Regular cardiac myocyte (primary cell): ENCODE data around the gene KRTAP1-3. TPM values are rescaled to one million over a fixed set of nuclear protein-coding genes. Genes with fewer than 3 reads are reported as not detected.

Source experiments
- total RNA-seq: library from RNA; depleted of rRNA; stranded (reverse); fragments of >200 nt; gene quantifications from 2 replicates; pipeline ENCODE4 v1.2.3, GENCODE V29; 2014

KRTAP1-3 gene, protein sequence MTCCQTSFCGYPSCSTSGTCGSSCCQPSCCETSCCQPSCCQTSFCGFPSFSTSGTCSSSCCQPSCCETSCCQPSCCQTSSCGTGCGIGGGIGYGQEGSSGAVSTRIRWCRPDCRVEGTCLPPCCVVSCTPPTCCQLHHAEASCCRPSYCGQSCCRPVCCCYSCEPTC
- not detected in 2 replicates for total RNA-seq

DNA sequence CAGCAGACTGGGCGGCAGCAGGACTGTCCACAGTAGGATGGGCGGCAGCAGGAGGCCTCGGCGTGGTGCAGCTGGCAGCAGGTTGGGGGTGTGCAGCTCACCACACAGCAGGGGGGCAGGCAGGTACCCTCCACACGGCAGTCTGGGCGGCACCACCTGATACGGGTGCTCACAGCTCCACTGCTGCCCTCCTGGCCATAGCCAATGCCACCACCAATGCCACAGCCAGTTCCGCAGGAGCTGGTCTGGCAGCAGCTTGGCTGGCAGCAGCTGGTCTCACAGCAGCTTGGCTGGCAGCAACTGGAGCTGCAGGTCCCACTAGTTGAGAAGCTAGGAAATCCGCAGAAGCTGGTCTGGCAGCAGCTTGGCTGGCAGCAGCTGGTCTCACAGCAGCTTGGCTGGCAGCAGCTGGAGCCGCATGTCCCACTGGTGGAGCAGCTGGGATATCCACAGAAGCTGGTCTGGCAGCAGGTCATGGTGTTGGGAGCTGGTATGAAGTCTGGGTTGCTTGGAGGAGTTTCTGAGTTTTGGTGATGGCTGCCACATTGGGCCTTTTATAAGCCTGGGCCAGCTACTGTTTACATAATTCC is at the start of gene KRTAP1-3:
Gene KRTAP1-3 (minus strand): TSS at position 529 of the 590 bp plus-strand sequence. CDS start 53 bp downstream, at position 476.

DNA sequence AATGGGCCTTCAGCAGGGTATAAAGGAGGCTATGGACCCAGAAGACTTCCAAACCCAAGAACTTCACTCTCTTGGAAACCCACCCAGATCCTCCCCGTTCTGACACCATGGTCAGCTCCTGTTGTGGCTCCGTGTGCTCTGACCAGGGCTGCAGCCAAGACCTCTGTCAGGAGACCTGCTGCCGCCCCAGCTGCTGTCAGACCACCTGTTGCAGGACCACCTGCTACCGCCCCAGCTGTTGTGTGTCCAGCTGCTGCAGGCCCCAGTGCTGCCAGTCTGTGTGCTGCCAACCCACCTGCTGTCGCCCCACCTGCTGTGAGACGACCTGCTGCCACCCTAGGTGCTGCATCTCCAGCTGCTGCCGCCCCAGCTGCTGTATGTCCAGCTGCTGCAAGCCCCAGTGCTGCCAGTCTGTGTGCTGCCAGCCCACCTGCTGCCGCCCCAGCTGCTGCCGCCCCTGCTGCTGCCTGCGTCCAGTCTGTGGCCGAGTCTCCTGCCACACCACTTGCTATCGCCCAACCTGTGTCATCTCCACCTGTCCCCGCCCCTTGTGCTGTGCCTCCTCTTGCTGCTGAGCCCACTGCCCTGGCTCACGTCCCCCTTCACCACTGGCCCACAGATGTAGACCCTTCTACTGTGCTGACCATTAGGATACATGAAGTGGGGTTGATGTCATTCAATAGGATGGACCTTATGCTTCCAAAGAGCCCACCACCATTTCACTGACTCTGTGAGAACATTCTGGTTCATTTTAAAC is 49.6 kb upstream of the KRTAP1-3 start, which contains the start of gene KRTAP4-7:
Gene KRTAP4-7 (plus strand): TSS at position 51 of the 757 bp plus-strand sequence. CDS start 57 bp downstream, at position 108.

DNA sequence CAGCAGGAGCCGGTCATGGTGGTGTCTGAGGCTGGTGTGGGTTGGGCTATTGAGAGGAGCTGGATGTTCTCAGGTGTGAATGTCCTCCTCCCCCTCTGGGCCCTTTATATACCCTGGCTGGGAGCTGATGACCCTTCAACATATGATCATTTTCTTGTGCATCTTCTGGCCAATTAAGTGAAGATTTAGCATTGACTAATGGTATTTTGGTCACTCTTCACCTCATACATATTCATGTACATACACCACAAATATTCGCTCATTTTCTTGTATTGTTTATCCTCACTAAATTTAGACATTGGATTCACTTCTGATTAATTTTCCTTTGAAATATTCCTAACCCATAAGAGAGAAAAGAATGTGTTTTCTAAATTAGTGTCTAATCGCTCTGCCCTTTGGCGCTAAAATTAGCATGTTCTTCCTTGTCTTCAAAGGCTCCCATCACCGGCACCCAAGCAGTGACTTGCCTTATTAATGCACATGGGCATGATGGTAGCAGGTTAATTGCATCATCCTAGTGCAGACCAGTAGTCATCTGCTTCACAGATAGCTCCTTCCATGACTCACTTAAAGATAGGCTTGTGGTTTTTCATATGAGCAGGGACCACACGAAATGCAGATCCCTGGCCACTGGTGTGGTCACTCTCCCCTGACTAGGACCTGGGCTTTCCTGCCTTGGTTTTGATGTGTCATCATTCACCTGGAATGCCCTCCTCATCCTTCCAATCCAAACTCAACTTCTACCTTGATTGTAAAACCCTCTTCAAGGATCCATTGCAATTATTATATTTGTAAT is 31.4 kb upstream of the KRTAP1-3 start, which contains the start of gene KRTAP2-4:
Gene KRTAP2-4 (minus strand): TSS at position 51 of the 796 bp plus-strand sequence. CDS start 34 bp downstream, at position 17.

DNA sequence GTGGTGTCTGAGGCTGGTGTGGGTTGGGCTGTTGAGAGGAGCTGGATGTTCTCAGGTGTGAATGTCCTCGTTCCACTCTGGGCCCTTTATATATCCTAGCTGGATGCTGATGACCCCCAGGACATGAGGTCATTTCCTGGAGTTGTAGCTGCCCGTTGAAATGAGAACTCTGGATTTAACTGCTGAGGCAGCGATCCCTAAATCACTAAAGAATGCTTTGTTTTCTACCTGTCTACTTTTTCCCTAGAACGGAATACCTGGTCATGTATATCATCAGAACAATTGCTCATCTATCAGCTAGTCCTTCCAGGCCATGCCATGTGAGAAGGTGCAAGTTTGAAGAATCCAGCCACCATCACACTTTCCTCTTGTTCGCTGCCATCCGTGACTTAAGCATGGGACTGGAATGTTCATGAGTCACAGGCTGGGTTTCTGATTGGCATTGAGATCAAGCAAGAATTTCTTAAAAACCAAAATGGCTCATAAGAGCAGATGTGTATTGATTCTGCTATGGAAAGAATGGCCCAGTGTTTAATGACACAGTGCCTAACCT is 25.5 kb upstream of the KRTAP1-3 start, which contains the start of gene KRTAP2-3:
Gene KRTAP2-3 (minus strand): TSS at position 63 of the 553 bp plus-strand sequence. CDS start 64 bp downstream, outside the sequence.

DNA sequence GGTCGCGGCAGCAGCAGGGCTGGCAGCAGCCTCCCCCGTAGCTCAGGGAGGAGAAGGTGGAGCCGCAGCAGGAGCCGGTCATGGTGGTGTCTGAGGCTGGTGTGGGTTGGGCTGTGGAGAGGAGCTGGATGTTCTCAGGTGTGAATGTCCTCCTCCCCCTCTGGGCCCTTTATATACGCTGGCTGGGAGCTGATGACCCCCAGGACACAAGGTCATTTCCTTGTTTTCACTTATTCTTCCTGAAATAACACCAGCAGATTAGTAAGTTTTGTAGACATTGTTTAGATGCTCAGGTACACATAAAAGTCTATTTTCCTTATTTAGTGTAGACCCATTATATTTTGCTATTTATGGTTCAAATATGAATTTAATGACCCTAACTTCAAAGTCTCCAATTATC is 20.5 kb upstream of the KRTAP1-3 start, which contains the start of gene KRTAP2-2:
Gene KRTAP2-2 (minus strand): TSS at position 101 of the 400 bp plus-strand sequence. CDS start 19 bp downstream, at position 82.

DNA sequence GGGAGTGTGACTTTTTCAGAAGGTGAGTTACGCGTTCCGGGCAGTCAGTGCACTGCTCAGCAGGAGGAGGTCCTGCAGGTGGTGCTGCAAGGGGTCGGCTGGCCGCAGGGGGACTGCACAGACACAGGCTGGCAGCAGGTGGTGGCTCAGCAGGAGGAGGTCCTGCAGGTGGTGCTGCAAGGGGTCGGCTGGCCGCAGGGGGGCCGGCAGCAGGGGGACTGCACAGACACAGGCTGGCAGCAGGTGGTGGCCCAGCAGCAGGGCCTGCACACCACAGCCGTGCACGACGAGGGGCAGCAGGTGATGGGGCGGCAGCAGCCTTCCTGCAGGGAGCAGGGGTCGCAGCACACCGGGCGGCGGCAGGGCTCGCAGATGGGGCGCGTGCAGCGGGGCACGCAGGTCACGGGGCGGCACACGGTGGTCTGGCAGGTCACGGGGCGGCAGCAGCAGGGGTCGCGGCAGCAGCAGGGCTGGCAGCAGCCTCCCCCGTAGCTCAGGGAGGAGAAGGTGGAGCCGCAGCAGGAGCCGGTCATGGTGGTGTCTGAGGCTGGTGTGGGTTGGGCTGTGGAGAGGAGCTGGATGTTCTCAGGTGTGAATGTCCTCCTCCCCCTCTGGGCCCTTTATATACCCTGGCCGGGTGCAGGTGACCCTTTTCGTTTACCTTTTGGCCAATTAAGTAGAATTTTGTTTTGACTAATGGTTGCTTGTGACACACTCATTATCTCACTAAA is 12.2 kb upstream of the KRTAP1-3 start, which contains the start of gene KRTAP2-1:
Gene KRTAP2-1 (minus strand): TSS at position 582 of the 731 bp plus-strand sequence. CDS start 49 bp downstream, at position 533.

DNA sequence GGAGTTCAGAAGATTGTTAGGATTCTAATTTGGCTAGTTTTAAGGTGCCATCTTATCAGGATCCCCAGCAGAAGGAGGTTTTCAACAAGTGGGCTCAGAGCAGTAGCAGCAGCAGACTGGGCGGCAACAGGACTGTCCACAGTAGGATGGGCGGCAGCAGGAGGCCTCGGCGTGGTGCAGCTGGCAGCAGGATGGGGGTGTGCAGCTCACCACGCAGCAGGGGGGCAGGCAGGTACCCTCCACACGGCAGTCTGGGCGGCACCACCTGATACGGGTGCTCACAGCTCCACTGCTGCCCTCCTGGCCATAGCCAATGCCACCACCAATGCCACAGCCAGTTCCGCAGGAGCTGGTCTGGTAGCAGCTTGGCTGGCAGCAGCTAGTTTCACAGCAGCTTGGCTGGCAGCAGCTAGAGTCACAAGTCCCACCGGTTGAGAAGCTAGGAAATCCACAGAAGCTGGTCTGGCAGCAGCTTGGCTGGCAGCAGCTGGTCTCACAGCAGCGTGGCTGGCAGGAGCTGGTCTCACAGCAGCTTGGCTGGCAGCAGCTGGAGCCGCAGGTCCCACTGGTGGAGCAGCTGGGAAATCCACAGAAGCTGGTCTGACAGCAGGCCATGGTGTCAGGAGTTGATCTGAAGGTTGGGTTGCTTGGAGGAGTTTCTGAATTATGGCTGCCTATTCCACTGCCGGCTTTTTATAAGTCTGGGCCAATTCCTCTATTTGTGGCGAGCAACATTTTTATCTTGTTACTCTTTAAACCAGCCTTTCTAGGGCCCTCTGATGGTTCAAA is 6.3 kb upstream of the KRTAP1-3 start, which contains the start of gene KRTAP1-1:
Gene KRTAP1-1 (minus strand): TSS at position 668 of the 789 bp plus-strand sequence. CDS start 53 bp downstream, at position 615.

DNA sequence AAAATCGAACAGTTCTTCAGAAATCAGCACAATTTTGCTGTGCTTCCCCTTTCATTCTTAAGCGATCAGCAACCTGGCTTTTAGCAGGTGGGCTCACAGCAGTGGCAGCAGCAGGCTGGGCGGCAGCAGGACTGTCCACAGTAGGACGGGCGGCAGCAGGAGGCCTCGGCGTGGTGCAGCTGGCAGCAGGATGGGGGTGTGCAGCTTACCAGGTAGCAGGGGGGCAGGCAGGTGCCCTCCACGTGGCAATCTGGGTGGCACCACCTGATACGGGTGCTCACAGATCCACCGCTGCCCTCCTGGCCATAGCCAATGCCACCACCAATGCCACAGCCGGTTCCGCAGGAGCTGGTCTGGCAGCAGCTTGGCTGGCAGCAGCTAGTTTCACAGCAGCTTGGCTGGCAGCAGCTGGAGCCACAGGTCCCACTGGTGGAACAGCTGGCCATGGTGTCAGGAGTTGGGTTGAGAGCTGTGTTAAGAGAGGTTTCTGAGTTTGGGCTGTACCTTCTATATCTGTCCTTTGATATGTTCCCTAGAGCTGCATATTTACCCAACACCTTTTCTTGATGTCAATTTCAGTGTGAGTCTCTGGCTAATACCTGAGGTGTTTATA is 4.9 kb downstream of the KRTAP1-3 start, which contains the start of gene KRTAP1-4:
Gene KRTAP1-4 (minus strand): TSS at position 563 of the 613 bp plus-strand sequence. CDS start 117 bp downstream, at position 446.

DNA sequence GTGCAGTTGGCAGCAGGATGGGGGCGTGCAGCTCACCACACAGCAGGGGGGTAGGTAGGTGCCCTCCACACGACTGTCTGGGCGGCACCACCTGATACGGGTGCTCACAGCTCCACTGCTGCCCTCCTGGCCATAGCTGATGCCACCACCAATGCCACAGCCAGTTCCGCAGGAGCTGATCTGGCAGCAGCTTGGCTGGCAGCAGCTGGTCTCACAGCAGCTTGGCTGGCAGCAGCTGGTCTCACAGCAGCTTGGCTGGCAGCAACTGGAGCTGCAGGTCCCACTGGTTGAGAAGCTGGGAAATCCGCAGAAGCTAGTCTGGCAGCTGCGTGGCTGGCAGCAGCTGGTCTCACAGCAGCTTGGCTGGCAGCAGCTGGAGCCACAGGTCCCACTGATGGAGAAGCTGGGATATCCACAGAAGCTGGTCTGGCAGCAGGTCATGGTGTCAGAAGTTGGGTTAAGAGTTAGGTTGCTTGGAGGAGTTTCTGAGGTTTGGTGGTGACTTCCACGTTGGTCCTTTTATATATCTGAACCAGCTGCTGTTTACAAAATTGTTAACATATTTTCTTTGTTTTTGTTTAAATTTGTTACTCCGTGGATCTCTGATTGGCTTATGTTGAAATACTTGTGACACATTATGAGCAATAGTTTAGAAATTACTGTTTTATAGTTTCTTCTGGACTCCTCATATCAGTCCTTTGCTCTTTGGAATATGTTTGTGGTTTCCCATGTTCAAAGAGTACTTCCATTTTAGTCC is 7.8 kb downstream of the KRTAP1-3 start, which contains the start of gene KRTAP1-5:
Gene KRTAP1-5 (minus strand): TSS at position 494 of the 757 bp plus-strand sequence. CDS start 53 bp downstream, at position 441.

DNA sequence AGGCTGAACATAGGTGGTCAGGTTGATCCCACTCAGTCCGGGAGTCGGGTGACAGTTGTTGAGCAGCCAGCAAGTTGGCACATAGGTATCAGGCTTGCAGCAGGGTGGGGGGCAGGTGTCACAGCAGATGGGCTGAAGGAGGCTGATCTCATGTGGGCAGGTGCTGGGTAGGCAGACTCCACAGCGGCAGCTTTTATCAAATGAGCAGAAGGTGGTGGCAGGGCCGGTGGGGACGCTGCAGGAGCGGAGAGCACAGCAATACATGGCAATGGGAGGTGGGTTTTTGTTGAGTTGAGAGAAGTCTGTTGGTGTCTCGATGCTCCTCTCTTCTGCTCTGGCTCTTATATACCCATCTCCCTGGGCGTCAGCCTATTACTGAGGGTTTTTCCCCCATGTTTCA is 25.9 kb downstream of the KRTAP1-3 start, which contains the start of gene KRTAP3-1:
Gene KRTAP3-1 (minus strand): TSS at position 318 of the 400 bp plus-strand sequence. CDS start 54 bp downstream, at position 264.

DNA sequence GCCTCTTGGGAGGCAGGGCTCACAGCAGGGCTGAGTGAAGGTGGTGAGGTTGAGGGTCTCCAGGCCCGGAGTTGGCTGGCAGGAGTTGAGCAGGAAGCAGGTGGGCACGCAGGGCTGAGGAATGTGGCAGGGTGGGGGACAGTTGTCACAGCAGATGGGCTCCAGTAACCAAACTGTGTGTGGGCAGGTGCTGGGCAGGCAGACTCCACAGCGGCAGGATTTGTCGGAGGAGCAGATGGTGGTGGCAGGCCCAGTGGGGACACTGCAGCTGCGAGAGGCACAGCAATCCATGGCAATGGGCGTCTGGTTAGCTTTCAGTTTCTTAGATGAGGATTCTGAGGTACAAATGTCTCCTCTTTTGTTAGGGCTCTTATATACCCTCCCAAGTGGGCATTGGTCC is 35.1 kb downstream of the KRTAP1-3 start, which contains the start of gene KRTAP3-2:
Gene KRTAP3-2 (minus strand): TSS at position 344 of the 400 bp plus-strand sequence. CDS start 53 bp downstream, at position 291.

DNA sequence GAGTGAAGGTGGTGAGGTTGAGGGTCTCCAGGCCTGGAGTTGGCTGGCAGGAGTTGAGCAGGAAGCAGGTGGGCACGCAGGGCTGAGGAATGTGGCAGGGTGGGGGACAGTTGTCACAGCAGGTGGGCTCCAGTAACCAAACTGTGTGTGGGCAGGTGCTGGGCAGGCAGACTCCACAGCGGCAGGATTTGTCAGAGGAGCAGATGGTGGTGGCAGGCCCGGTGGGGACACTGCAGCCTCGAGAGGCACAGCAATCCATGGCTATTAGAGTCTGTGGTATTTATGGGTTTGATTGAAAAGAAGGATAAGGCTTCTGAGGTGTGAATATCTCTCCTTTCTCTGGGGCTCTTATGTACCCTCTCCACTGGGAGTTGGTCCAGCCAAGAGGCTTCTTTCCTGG is 40.8 kb downstream of the KRTAP1-3 start, which contains the start of gene KRTAP3-3:
Gene KRTAP3-3 (minus strand): TSS at position 326 of the 400 bp plus-strand sequence. CDS start 67 bp downstream, at position 259.

DNA sequence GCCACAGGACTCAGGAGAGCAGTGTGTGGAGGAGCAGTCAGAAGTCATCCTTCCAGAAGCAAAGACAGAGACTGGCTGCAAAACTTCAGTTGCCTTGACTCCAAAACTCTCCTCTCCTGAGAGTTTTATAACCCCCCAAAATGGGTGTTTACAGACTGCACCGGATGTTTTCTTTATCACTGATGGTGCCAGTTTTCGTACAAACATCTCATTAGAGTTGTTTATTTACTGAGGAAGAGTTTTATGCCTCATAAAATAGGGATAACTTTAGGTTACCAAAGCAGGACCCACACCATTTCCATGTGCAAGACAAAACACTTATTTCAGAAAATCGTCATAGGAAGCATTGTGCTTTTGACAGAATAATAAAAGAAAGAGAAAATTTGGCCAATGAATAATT is 50.4 kb downstream of the KRTAP1-3 start, which contains the start of gene KRT40:
Gene KRT40 (minus strand): TSS at position 101 of the 400 bp plus-strand sequence. CDS start 53 bp downstream, at position 48.

Other genes with a start within 250 kb of the KRTAP1-3 start
- gene KRT28, start 234.9 kb downstream of the KRTAP1-3 start, total RNA-seq, result not detected in 2 replicates
- 3.9 and 8.8 TPM in 2 replicates for gene KRT10, start 212.3 kb downstream of the KRTAP1-3 start, total RNA-seq
- not detected in 2 replicates for gene KRT12, start 167.7 kb downstream of the KRTAP1-3 start, total RNA-seq
- not detected in 2 replicates for gene KRT20, start 149.6 kb downstream of the KRTAP1-3 start, total RNA-seq
- under 0.01 TPM in 1 of 2 replicates, not detected in the other for gene KRT23, start 97.2 kb downstream of the KRTAP1-3 start, total RNA-seq
- 0.28 TPM in 1 of 2 replicates, not detected in the other for gene KRT39, start 67.9 kb downstream of the KRTAP1-3 start, total RNA-seq
- gene KRT40, start 50.5 kb downstream of the KRTAP1-3 start, total RNA-seq, result not detected in 2 replicates
- gene KRTAP3-3, start 40.7 kb downstream of the KRTAP1-3 start, total RNA-seq, result not detected in 2 replicates
- not detected in 2 replicates for gene KRTAP3-2, start 35.0 kb downstream of the KRTAP1-3 start, total RNA-seq
- gene KRTAP3-1, start 25.7 kb downstream of the KRTAP1-3 start, total RNA-seq, result not detected in 2 replicates
- 1.9 and 5.1 TPM in 2 replicates for gene KRTAP1-5, start 7.7 kb downstream of the KRTAP1-3 start, total RNA-seq
- gene KRTAP1-4, start 4.7 kb downstream of the KRTAP1-3 start, total RNA-seq, result not detected in 2 replicates
- gene KRTAP1-1, start 6.6 kb upstream of the KRTAP1-3 start, total RNA-seq, result under 0.01 TPM in 1 of 2 replicates, not detected in the other
- gene KRTAP2-1, start 12.4 kb upstream of the KRTAP1-3 start, total RNA-seq, result not detected in 2 replicates
- not detected in 2 replicates for gene KRTAP2-2, start 20.4 kb upstream of the KRTAP1-3 start, total RNA-seq
- gene KRTAP2-3, start 25.2 kb upstream of the KRTAP1-3 start, total RNA-seq, result under 0.01 and 0.77 TPM in 2 replicates
- gene KRTAP2-4, start 31.0 kb upstream of the KRTAP1-3 start, total RNA-seq, result 0.28 TPM in 1 of 2 replicates, not detected in the other
- not detected in 2 replicates for gene KRTAP4-7, start 49.3 kb upstream of the KRTAP1-3 start, total RNA-seq
- gene KRTAP4-8, start 63.3 kb upstream of the KRTAP1-3 start, total RNA-seq, result not detected in 2 replicates
- gene KRTAP4-16, start 67.3 kb upstream of the KRTAP1-3 start, total RNA-seq, result not detected in 2 replicates
- gene KRTAP4-9, start 70.5 kb upstream of the KRTAP1-3 start, total RNA-seq, result not detected in 2 replicates
- gene KRTAP4-11, start 83.5 kb upstream of the KRTAP1-3 start, total RNA-seq, result not detected in 2 replicates
- gene KRTAP4-12, start 89.3 kb upstream of the KRTAP1-3 start, total RNA-seq, result not detected in 2 replicates
- gene KRTAP4-6, start 105.7 kb upstream of the KRTAP1-3 start, total RNA-seq, result not detected in 2 replicates
- gene KRTAP4-5, start 115.0 kb upstream of the KRTAP1-3 start, total RNA-seq, result not detected in 2 replicates
- not detected in 2 replicates for gene KRTAP4-4, start 125.9 kb upstream of the KRTAP1-3 start, total RNA-seq
- gene KRTAP4-3, start 133.3 kb upstream of the KRTAP1-3 start, total RNA-seq, result not detected in 2 replicates
- not detected in 2 replicates for gene KRTAP4-2, start 143.3 kb upstream of the KRTAP1-3 start, total RNA-seq
- not detected in 2 replicates for gene KRTAP4-1, start 150.0 kb upstream of the KRTAP1-3 start, total RNA-seq
- not detected in 2 replicates for gene KRTAP9-1, start 155.0 kb upstream of the KRTAP1-3 start, total RNA-seq
- gene KRTAP9-2, start 191.8 kb upstream of the KRTAP1-3 start, total RNA-seq, result not detected in 2 replicates
- not detected in 2 replicates for gene KRTAP9-3, start 197.6 kb upstream of the KRTAP1-3 start, total RNA-seq
- not detected in 2 replicates for gene KRTAP9-8, start 203.1 kb upstream of the KRTAP1-3 start, total RNA-seq
- not detected in 2 replicates for gene KRTAP9-4, start 214.8 kb upstream of the KRTAP1-3 start, total RNA-seq
- gene KRTAP9-9, start 220.5 kb upstream of the KRTAP1-3 start, total RNA-seq, result not detected in 2 replicates
- not detected in 2 replicates for gene KRTAP9-6, start 230.5 kb upstream of the KRTAP1-3 start, total RNA-seq
- gene KRTAP9-7, start 240.8 kb upstream of the KRTAP1-3 start, total RNA-seq, result not detected in 2 replicates